Activated CD4-positive, CD25-positive, alpha-beta regulatory T cell treated with anti-CD3 and anti-CD28 coated beads, Interleukin-2, amount 50 U/mL, for 16 hours (primary cell): Measurements from ENCODE around the gene ELMO1.

Experiments used
- DNase-seq: peaks from one replicate; pipeline ENCODE4 v3.0.0-alpha.2; 2020; ENCODE audit warnings: low read depth, low spot score

Gene ELMO1

GRCh38 chr7:37351716-37352115 lies 96.9 kb downstream of the ELMO1 start:
- DNase-seq = no peak

- no peak for DNase-seq
These were observed 98.6 kb downstream of the ELMO1 start for GRCh38 chr7:37349979-37350590.

GRCh38 chr7:37348982-37349381 lies 99.7 kb downstream of the ELMO1 start:
- DNase-seq = no peak

- DNase-seq = no peak
These were observed 101.9 kb downstream of the ELMO1 start for GRCh38 chr7:37346761-37347160.

- no peak for DNase-seq
These were observed 103.6 kb downstream of the ELMO1 start for GRCh38 chr7:37344886-37345579.

GRCh38 chr7:37342688-37343471 lies 105.8 kb downstream of the ELMO1 start:
- DNase-seq = peak; percentile 58

- no peak for DNase-seq
These were observed 106.4 kb downstream of the ELMO1 start for GRCh38 chr7:37342176-37342687.

GRCh38 chr7:37341033-37341630 lies 107.5 kb downstream of the ELMO1 start:
- no peak for DNase-seq

- no peak for DNase-seq
These were observed 109.7 kb downstream of the ELMO1 start for GRCh38 chr7:37338966-37339365.

- DNase-seq = no peak
These were observed 111.1 kb downstream of the ELMO1 start for GRCh38 chr7:37337522-37337921.

GRCh38 chr7:37336259-37336658 lies 112.4 kb downstream of the ELMO1 start:
- DNase-seq = no peak

GRCh38 chr7:37333075-37333474 lies 115.6 kb downstream of the ELMO1 start:
- DNase-seq = no peak

GRCh38 chr7:37332243-37333016 lies 116.2 kb downstream of the ELMO1 start:
- DNase-seq = no peak

- no peak for DNase-seq
These were observed 117.9 kb downstream of the ELMO1 start for GRCh38 chr7:37330775-37331174.

- DNase-seq = no peak
These were observed 118.7 kb downstream of the ELMO1 start for GRCh38 chr7:37329940-37330339.

GRCh38 chr7:37327288-37327687 lies 121.4 kb downstream of the ELMO1 start:
- no peak for DNase-seq

GRCh38 chr7:37323966-37324365 lies 124.7 kb downstream of the ELMO1 start:
- no peak for DNase-seq

- DNase-seq = no peak
These were observed 125.8 kb downstream of the ELMO1 start for GRCh38 chr7:37322831-37323230.

- no peak for DNase-seq
These were observed 127.7 kb downstream of the ELMO1 start for GRCh38 chr7:37320848-37321468.

GRCh38 chr7:37320140-37320847 lies 128.4 kb downstream of the ELMO1 start:
- DNase-seq = no peak
